HepG2 (cell line): ENCODE data around the gene RHBDL1. TPM values are rescaled to one million over a fixed set of nuclear protein-coding genes. Genes with fewer than 3 reads are reported as not detected.

Source experiments
- AGO1 ChIP-seq: fragments of 200-400 bp; formaldehyde crosslinking; IDR thresholded peaks from 2 replicates; pipeline ENCODE4 v1.6.1; 2017; ENCODE audit warnings: mild to moderate bottlenecking, low read depth, low read length, moderate library complexity; ENCODE audit not compliant: poor library complexity, severe bottlenecking
- ATRX ChIP-seq: sonication (generic); formaldehyde crosslinking; IDR thresholded peaks from 2 replicates; pipeline ENCODE4 v1.4.0; 2020; ENCODE audit warnings: missing genetic modification reagents, borderline replicate concordance
- CREM ChIP-seq, 2 experiments: sonication (generic) in 1 of 2; formaldehyde crosslinking in 1 of 2; IDR thresholded peaks; 2 replicates each; pipeline versions ENCODE4 v1.4.0 to v1.6.1; 2016 to 2020; ENCODE audit warnings: antibody characterized with exemption in 1 of 2, mild to moderate bottlenecking in 1 of 2, missing genetic modification reagents in 1 of 2
- EED ChIP-seq: sonication (generic); formaldehyde crosslinking; IDR thresholded peaks from 2 replicates; pipeline ENCODE4 v1.5.0; 2020; ENCODE audit warnings: mild to moderate bottlenecking, missing genetic modification reagents
- FIP1L1 ChIP-seq: fragments of 200-400 bp; formaldehyde crosslinking; IDR thresholded peaks from 2 replicates; pipeline ENCODE4 v1.6.1; 2018; ENCODE audit warnings: low read depth, mild to moderate bottlenecking, low read length, moderate library complexity, borderline replicate concordance; ENCODE audit not compliant: insufficient read depth
- GATA4 ChIP-seq: sonication (generic); IDR thresholded peaks from 2 replicates; pipeline ENCODE4 v1.6.1; 2016; ENCODE audit warnings: antibody characterized with exemption, low read depth, borderline replicate concordance
- MIER2 ChIP-seq: IDR thresholded peaks from 2 replicates; pipeline ENCODE4 v1.6.1; 2016; ENCODE audit warnings: missing biosample characterization, missing genetic modification reagents
- MTA1 ChIP-seq: sonication (generic); formaldehyde crosslinking; IDR thresholded peaks from 2 replicates; pipeline ENCODE4 v1.4.0; 2020; ENCODE audit warnings: missing genetic modification reagents, mild to moderate bottlenecking, borderline replicate concordance
- RXRA ChIP-seq: sonication (generic); formaldehyde crosslinking; IDR thresholded peaks from 2 replicates; pipeline ENCODE4 v1.5.1; 2020; ENCODE audit warnings: missing genetic modification reagents
- ZNF121 ChIP-seq: sonication (generic); formaldehyde crosslinking; IDR thresholded peaks from 2 replicates; pipeline ENCODE4 v1.5.0; 2020; ENCODE audit warnings: mild to moderate bottlenecking, missing genetic modification reagents
- polyA plus RNA-seq, 8 experiments: library from polyadenylated mRNA; depleted of rRNA in 3 of 8; stranded (reverse) in 7 of 8; unstranded in 1 of 8; fragments of >200 nt; fragmentation: Illumina TruSeq in 4 of 8; extraction: Trizol in 4 of 8; gene quantifications; 2 replicates each; pipeline versions ENCODE4 v1.2.1 to v1.2.3, GENCODE V29; 2011 to 2016; ENCODE audit warnings: low read depth in 4 of 8, missing spikeins in 1 of 8, mixed read lengths in 1 of 8; ENCODE audit not compliant: insufficient read depth in 1 of 8
- total RNA-seq, 5 experiments: library from RNA; depleted of rRNA; stranded (reverse); fragments of >200 nt; fragmentation: Illumina TruSeq; extraction: Trizol; gene quantifications; 2 replicates each; pipeline ENCODE4 v1.2.3, GENCODE V29; 2016; ENCODE audit warnings: low read depth in 1 of 5
- TF ChIP-seq, protein P1 (sequence below): sonication (generic); formaldehyde crosslinking; IDR thresholded peaks from 2 replicates; pipeline ENCODE4 v1.5.0; 2020; ENCODE audit warnings: missing genetic modification reagents, mild to moderate bottlenecking, borderline replicate concordance
- TF ChIP-seq, protein P2 (sequence below): sonication (generic); formaldehyde crosslinking; IDR thresholded peaks from 2 replicates; pipeline ENCODE4 v1.4.0; 2020; ENCODE audit warnings: missing genetic modification reagents
- TF ChIP-seq, protein P3 (sequence below): sonication (generic); formaldehyde crosslinking; IDR thresholded peaks from 2 replicates; pipeline ENCODE4 v1.8.1; 2023; ENCODE audit warnings: mild to moderate bottlenecking, missing genetic modification reagents
- TF ChIP-seq, protein P4 (sequence below): sonication (generic); formaldehyde crosslinking; IDR thresholded peaks from 2 replicates; pipeline ENCODE4 v1.8.0; 2022; ENCODE audit warnings: mild to moderate bottlenecking, missing genetic modification reagents; ENCODE audit not compliant: insufficient replicate concordance
- TF ChIP-seq, protein P5 (sequence below): sonication (generic); formaldehyde crosslinking; IDR thresholded peaks from 2 replicates; pipeline ENCODE4 v1.4.0; 2020; ENCODE audit warnings: missing genetic modification reagents, borderline replicate concordance
- TF ChIP-seq, protein P6 (sequence below): sonication (generic); formaldehyde crosslinking; conservative IDR thresholded peaks from 2 replicates; pipeline ENCODE4 v1.4.0; 2020; ENCODE audit warnings: missing genetic modification reagents

Gene RHBDL1
- total and polyA plus RNA-seq, 2 of the 13 experiments (the other 11 are each of a cell fraction or from before 2014, with no cell fraction given), result 1.8 to 3.8 TPM

DNA sequence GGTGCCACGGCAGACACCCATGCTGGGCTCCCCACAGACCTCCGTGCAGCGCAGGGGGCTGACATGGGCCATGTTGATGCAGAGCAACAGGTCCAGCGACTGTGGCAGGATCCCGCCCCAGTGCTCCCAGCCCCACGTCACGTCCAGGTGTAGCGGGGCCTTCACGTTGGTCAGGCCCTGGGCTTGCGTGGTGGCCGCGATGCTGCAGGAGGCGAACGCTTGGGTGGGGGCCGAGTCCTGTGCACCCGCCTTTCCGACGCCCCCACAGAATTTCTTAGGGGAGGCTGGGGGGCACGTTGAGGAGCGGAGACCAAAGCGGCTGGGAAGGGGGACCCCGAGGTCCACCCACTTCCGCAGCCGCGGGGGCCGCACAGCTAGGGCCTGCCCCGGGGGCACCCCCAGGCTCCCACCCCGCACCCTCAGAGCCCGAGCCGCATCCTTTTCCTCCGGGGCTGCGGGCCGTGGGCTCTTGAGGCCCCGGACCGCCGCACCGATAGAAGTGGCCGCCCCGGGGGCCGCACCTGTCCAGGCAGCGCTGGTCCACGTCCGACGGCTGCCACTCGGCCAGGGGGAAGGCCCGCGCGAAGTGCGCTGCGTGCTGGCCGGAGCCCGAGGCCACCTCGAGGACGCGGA is 39.8 kb upstream of the RHBDL1 start (continued):
- TF ChIP-seq, protein P1, sequence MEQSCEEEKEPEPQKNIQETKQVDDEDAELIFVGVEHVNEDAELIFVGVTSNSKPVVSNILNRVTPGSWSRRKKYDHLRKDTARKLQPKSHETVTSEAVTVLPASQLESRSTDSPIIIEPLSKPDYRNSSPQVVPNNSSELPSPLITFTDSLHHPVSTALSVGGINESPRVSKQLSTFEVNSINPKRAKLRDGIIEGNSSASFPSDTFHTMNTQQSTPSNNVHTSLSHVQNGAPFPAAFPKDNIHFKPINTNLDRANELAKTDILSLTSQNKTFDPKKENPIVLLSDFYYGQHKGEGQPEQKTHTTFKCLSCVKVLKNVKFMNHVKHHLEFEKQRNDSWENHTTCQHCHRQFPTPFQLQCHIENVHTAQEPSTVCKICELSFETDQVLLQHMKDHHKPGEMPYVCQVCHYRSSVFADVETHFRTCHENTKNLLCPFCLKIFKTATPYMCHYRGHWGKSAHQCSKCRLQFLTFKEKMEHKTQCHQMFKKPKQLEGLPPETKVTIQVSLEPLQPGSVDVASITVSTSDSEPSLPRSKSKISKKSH, result peak; percentile 40; the same call in 1 of the 2 replicates
- 0 out of 2 replicates have a peak, but pooled peaks have one; percentile 1 for TF ChIP-seq MIER2 (CRISPR knock-in tag)
- peak; percentile 63; the same call in 1 of the 2 replicates for TF ChIP-seq MTA1
- TF ChIP-seq, protein P2, sequence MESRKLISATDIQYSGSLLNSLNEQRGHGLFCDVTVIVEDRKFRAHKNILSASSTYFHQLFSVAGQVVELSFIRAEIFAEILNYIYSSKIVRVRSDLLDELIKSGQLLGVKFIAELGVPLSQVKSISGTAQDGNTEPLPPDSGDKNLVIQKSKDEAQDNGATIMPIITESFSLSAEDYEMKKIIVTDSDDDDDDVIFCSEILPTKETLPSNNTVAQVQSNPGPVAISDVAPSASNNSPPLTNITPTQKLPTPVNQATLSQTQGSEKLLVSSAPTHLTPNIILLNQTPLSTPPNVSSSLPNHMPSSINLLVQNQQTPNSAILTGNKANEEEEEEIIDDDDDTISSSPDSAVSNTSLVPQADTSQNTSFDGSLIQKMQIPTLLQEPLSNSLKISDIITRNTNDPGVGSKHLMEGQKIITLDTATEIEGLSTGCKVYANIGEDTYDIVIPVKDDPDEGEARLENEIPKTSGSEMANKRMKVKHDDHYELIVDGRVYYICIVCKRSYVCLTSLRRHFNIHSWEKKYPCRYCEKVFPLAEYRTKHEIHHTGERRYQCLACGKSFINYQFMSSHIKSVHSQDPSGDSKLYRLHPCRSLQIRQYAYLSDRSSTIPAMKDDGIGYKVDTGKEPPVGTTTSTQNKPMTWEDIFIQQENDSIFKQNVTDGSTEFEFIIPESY, result no peak
- no peak for TF ChIP-seq ATRX (CRISPR knock-in tag)
- TF ChIP-seq, protein P3, sequence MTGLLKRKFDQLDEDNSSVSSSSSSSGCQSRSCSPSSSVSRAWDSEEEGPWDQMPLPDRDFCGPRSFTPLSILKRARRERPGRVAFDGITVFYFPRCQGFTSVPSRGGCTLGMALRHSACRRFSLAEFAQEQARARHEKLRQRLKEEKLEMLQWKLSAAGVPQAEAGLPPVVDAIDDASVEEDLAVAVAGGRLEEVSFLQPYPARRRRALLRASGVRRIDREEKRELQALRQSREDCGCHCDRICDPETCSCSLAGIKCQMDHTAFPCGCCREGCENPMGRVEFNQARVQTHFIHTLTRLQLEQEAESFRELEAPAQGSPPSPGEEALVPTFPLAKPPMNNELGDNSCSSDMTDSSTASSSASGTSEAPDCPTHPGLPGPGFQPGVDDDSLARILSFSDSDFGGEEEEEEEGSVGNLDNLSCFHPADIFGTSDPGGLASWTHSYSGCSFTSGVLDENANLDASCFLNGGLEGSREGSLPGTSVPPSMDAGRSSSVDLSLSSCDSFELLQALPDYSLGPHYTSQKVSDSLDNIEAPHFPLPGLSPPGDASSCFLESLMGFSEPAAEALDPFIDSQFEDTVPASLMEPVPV (CRISPR knock-in tag), result no peak; the same call in 1 of the 2 replicates
- TF ChIP-seq, protein P4, sequence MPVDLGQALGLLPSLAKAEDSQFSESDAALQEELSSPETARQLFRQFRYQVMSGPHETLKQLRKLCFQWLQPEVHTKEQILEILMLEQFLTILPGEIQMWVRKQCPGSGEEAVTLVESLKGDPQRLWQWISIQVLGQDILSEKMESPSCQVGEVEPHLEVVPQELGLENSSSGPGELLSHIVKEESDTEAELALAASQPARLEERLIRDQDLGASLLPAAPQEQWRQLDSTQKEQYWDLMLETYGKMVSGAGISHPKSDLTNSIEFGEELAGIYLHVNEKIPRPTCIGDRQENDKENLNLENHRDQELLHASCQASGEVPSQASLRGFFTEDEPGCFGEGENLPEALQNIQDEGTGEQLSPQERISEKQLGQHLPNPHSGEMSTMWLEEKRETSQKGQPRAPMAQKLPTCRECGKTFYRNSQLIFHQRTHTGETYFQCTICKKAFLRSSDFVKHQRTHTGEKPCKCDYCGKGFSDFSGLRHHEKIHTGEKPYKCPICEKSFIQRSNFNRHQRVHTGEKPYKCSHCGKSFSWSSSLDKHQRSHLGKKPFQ (CRISPR knock-in tag), result no peak
- peak; percentile 26 for TF ChIP-seq AGO1
- TF ChIP-seq, protein P5, sequence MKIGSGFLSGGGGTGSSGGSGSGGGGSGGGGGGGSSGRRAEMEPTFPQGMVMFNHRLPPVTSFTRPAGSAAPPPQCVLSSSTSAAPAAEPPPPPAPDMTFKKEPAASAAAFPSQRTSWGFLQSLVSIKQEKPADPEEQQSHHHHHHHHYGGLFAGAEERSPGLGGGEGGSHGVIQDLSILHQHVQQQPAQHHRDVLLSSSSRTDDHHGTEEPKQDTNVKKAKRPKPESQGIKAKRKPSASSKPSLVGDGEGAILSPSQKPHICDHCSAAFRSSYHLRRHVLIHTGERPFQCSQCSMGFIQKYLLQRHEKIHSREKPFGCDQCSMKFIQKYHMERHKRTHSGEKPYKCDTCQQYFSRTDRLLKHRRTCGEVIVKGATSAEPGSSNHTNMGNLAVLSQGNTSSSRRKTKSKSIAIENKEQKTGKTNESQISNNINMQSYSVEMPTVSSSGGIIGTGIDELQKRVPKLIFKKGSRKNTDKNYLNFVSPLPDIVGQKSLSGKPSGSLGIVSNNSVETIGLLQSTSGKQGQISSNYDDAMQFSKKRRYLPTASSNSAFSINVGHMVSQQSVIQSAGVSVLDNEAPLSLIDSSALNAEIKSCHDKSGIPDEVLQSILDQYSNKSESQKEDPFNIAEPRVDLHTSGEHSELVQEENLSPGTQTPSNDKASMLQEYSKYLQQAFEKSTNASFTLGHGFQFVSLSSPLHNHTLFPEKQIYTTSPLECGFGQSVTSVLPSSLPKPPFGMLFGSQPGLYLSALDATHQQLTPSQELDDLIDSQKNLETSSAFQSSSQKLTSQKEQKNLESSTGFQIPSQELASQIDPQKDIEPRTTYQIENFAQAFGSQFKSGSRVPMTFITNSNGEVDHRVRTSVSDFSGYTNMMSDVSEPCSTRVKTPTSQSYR (CRISPR knock-in tag), result no peak
- TF ChIP-seq RXRA (CRISPR knock-in tag), result peak; percentile 22; the same call in 1 of the 2 replicates
- no peak for TF ChIP-seq EED (CRISPR knock-in tag)
- TF ChIP-seq, protein P6, sequence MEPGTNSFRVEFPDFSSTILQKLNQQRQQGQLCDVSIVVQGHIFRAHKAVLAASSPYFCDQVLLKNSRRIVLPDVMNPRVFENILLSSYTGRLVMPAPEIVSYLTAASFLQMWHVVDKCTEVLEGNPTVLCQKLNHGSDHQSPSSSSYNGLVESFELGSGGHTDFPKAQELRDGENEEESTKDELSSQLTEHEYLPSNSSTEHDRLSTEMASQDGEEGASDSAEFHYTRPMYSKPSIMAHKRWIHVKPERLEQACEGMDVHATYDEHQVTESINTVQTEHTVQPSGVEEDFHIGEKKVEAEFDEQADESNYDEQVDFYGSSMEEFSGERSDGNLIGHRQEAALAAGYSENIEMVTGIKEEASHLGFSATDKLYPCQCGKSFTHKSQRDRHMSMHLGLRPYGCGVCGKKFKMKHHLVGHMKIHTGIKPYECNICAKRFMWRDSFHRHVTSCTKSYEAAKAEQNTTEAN (CRISPR knock-in tag), result no peak; the same call in 1 of the 2 replicates
- no peak for TF ChIP-seq CREM (IDR thresholded peaks at IDR 0.05)
- TF ChIP-seq CREM (CRISPR knock-in tag; IDR thresholded peaks at IDR 0.05), result no peak
- TF ChIP-seq ZNF121 (CRISPR knock-in tag), result 0 out of 2 replicates have a peak, but pooled peaks have one; percentile 9
- no peak for TF ChIP-seq GATA4
- no peak for TF ChIP-seq FIP1L1
